Vagina (tissue), 2 donors: ENCODE data around the gene N4BP2L2. TPM values are rescaled to one million over a fixed set of nuclear protein-coding genes. Genes with fewer than 3 reads are reported as not detected.
A peak's percentile ranks its signal among the peaks of the same experiment; 100 is the strongest.

ENCODE experiments used
- DNase-seq, 2 donors: peaks; one replicate each; pipeline ENCODE4 v3.0.0-alpha.2; 2017; ENCODE audit errors: extremely low spot score in 2 of 2
- H3K27ac ChIP-seq: fragments of 200-600 bp; sonication (generic); one replicate; pipeline ENCODE4 v1.5.1; 2019
- H3K27me3 ChIP-seq: fragments of 200-600 bp; sonication (generic); one replicate; pipeline ENCODE4 v1.5.1; 2019
- H3K36me3 ChIP-seq, 2 donors: fragments of 200-600 bp; sonication (generic); one replicate each; pipeline ENCODE4 v1.5.1; 2017 to 2019
- H3K4me1 ChIP-seq: fragments of 200-600 bp; sonication (generic); one replicate; pipeline ENCODE4 v1.5.1; 2019
- H3K4me3 ChIP-seq, 2 donors: fragments of 200-600 bp; sonication (generic); 1 replicate in 1 of 2; 2 replicates in 1 of 2; pipeline ENCODE4 v1.5.1; 2016 to 2019
- H3K9me3 ChIP-seq: fragments of 200-600 bp; sonication (generic); one replicate; pipeline ENCODE4 v1.5.1; 2019
- POLR2A ChIP-seq, 2 donors: fragments of 450-650 bp; IDR thresholded peaks; one replicate each; pipeline ENCODE4 v1.6.1; 2017; ENCODE audit warnings: antibody characterized with exemption in 2 of 2, mild to moderate bottlenecking in 2 of 2, moderate library complexity in 2 of 2
- POLR2AphosphoS5 ChIP-seq, 2 donors: sonication (generic); formaldehyde crosslinking; IDR thresholded peaks; one replicate each; pipeline ENCODE4 v1.9.0; 2017; ENCODE audit warnings: antibody characterized with exemption in 2 of 2, mild to moderate bottlenecking in 2 of 2, low read depth in 1 of 2; ENCODE audit not compliant: insufficient read depth in 1 of 2
- intact Hi-C: fragments of 100-400 bp; cut with DNase I; formaldehyde crosslinking; loops from one replicate; pipeline ENCODE4 v1.15.1; 2023
- total RNA-seq: library from RNA; depleted of rRNA; stranded (reverse); fragments of >200 nt; gene quantifications from one replicate; pipeline ENCODE4 v1.2.3, GENCODE V29; 2016
- TF ChIP-seq, protein P1 (sequence below), 3 experiments: fragments of 450-650 bp in 2 of 3; fragments of 200-600 bp in 1 of 3; sonication (generic) in 1 of 3; IDR thresholded peaks; one replicate each; pipeline ENCODE4 v1.5.1; 2017 to 2019; ENCODE audit warnings: antibody characterized with exemption in 3 of 3, mild to moderate bottlenecking in 2 of 3, moderate library complexity in 2 of 3

Gene N4BP2L2
- total RNA-seq, 1 donor from 2014 or later: 173 TPM

DNA sequence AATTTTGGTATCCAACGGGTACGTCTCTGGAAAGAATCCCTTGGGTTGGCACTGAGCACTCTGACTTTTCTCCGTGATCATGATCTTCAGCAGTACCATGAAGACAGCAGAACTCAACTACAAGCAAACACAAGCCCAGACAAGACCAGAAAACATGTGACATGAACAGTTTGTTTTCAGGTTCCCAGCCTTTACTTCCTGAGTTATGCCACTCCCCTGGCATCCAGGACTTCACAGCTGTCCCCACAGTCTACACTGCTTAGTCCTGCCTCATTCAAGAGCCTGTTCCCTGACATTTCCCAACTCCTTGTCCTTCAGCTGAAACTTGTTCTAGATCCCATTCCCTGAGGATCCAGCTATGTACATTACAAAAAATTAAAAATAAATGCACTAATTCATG lies 105.7 kb downstream of the N4BP2L2 start:
- Histone ChIP-seq H3K4me3 (no peak overlapping the region), H3K4me1 (peaks cover 12% of the 10 kb centered on the region), H3K9me3 (no peaks in the 10 kb centered on the region), H3K36me3 (no peaks in the 10 kb centered on the region), H3K27ac (no peak overlapping the region), H3K27me3 (no peaks in the 10 kb centered on the region)
- DNase-seq: no peak
- intact Hi-C loops: no loop called here
- TF ChIP-seq, protein P1, sequence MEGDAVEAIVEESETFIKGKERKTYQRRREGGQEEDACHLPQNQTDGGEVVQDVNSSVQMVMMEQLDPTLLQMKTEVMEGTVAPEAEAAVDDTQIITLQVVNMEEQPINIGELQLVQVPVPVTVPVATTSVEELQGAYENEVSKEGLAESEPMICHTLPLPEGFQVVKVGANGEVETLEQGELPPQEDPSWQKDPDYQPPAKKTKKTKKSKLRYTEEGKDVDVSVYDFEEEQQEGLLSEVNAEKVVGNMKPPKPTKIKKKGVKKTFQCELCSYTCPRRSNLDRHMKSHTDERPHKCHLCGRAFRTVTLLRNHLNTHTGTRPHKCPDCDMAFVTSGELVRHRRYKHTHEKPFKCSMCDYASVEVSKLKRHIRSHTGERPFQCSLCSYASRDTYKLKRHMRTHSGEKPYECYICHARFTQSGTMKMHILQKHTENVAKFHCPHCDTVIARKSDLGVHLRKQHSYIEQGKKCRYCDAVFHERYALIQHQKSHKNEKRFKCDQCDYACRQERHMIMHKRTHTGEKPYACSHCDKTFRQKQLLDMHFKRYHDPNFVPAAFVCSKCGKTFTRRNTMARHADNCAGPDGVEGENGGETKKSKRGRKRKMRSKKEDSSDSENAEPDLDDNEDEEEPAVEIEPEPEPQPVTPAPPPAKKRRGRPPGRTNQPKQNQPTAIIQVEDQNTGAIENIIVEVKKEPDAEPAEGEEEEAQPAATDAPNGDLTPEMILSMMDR (IDR thresholded peaks at IDR 0.05): no peak
- TF ChIP-seq POLR2AphosphoS5 (IDR thresholded peaks at IDR 0.05; ENCODE audit: insufficient read depth in 1 of 2, low read depth in 1 of 2) (peak in 1 of 2 donors; percentile 43), POLR2A (IDR thresholded peaks at IDR 0.05) (no peak)

DNA sequence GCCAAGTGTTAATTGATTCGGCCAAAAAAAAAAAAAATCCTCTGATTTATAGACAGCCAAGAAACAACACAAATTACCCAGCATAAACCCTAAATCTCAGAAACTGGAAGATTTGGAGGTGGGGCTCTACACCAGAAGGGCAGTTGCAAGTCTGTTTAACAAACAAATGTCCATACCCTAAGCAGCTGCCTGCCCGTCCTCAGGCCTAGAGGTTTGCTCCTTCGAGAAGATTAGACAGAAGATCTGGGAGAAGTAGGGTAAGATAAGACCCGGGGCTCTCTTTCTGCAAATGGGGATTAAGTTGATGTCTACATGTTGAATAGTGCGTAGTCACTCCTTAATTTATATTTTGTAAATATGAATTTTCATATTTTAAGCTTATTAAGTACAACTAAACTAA lies 107.2 kb downstream of the N4BP2L2 start:
- no peaks in the 10 kb centered on the region for H3K9me3 ChIP-seq
- no peak for DNase-seq
- H3K27ac ChIP-seq: no peak overlapping the region
- TF ChIP-seq POLR2AphosphoS5 (IDR thresholded peaks at IDR 0.05; ENCODE audit: insufficient read depth in 1 of 2, low read depth in 1 of 2) (no peak), POLR2A (IDR thresholded peaks at IDR 0.05) (no peak)
- TF ChIP-seq, protein P1 (IDR thresholded peaks at IDR 0.05): no peak
- no peak overlapping the region for H3K4me3 ChIP-seq
- no peaks in the 10 kb centered on the region for H3K36me3 ChIP-seq
- H3K4me1 ChIP-seq: peaks cover 18% of the 10 kb centered on the region
- H3K27me3 ChIP-seq: no peaks in the 10 kb centered on the region
- intact Hi-C loops: no loop called here

DNA sequence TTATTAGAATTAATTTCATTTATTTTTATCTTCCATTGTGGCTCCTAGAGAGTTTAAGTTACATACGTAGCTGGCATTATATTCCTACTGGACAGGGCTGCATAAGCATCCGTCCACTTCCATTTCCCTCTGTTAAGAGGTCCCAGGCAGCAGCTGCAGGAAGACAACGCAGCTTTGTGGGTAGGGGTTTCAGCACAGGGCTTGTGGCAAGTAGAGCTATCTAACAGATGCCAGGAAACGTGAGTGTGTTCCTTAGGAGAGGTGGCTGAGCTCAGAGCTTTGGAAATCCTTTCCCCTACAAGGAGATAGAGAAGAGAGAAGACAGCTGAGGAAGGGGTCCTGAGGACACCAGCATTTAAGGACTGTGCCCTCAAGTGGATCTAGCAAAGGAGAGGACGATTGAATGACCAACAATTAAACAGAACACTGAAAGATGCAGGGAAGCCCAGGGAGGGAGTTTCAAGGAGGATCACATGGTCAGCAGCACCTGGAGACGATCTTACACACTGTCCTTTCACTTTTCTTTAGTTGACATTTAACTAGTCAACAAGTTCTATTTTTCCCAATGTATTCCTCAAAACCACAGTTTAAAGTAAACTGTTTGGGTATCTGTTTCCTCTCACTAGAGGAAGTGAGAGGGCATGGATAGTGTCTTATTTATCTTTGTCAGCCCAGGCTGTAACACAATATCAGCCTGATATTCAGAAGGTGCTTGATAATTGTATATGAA lies 108.4 kb downstream of the N4BP2L2 start:
- Histone ChIP-seq H3K27me3 (no peaks in the 10 kb centered on the region), H3K27ac (no peak overlapping the region), H3K4me3 (no peak overlapping the region), H3K4me1 (peaks cover 29% of the 10 kb centered on the region), H3K9me3 (no peaks in the 10 kb centered on the region), H3K36me3 (no peaks in the 10 kb centered on the region)
- intact Hi-C loops: no loop called here
- DNase-seq: no peak
- TF ChIP-seq, protein P1 (IDR thresholded peaks at IDR 0.05): no peak
- TF ChIP-seq POLR2AphosphoS5 (IDR thresholded peaks at IDR 0.05; ENCODE audit: insufficient read depth in 1 of 2, low read depth in 1 of 2) (no peak), POLR2A (IDR thresholded peaks at IDR 0.05) (no peak)

DNA sequence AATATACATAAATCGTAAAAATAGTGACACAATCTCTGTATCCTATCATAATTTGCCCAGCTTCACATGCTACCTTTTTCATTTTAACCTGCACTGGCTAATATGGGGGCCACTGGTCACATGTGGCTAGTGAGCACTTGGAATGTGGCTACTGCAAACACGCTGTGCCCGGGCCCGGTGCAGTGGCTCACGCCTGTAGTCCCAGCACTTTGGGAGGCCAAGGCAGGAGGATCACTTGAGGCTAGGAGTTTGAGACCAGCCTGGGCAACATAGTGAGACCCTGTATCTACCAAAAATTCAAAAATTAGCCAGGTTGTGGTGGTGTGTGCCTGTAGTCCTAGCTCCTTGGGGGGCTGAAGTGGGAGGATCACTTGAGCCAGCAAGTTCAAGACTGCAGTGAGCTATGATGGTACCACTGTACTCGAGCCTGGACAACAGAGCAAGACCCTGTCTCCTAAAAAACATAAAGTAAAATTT lies 109.1 kb downstream of the N4BP2L2 start:
- intact Hi-C loops: no loop called here
- no peak for DNase-seq
- no peaks in the 10 kb centered on the region for H3K9me3 ChIP-seq
- no peak overlapping the region for H3K4me3 ChIP-seq
- TF ChIP-seq, protein P1 (IDR thresholded peaks at IDR 0.05): no peak
- TF ChIP-seq POLR2AphosphoS5 (IDR thresholded peaks at IDR 0.05; ENCODE audit: insufficient read depth in 1 of 2, low read depth in 1 of 2) (no peak), POLR2A (IDR thresholded peaks at IDR 0.05) (no peak)
- H3K4me1 ChIP-seq: peaks cover 31% of the 10 kb centered on the region
- H3K27me3 ChIP-seq: no peaks in the 10 kb centered on the region
- no peaks in the 10 kb centered on the region for H3K36me3 ChIP-seq
- H3K27ac ChIP-seq: peak overlapping the region; percentile 96
